Spleen (tissue), 3 donors: ENCODE data around the gene FADS2.

ENCODE experiments used
- POLR2A ChIP-seq, 3 donors: fragments of 450-650 bp; IDR thresholded peaks; one replicate each; pipeline ENCODE4 v1.5.1; 2017; ENCODE audit warnings: antibody characterized with exemption in 3 of 3, mild to moderate bottlenecking in 1 of 3
- POLR2AphosphoS5 ChIP-seq, 3 donors: sonication (generic); formaldehyde crosslinking; IDR thresholded peaks; one replicate each; pipeline ENCODE4 v1.5.1; 2017; ENCODE audit warnings: antibody characterized with exemption in 3 of 3

DNA sequence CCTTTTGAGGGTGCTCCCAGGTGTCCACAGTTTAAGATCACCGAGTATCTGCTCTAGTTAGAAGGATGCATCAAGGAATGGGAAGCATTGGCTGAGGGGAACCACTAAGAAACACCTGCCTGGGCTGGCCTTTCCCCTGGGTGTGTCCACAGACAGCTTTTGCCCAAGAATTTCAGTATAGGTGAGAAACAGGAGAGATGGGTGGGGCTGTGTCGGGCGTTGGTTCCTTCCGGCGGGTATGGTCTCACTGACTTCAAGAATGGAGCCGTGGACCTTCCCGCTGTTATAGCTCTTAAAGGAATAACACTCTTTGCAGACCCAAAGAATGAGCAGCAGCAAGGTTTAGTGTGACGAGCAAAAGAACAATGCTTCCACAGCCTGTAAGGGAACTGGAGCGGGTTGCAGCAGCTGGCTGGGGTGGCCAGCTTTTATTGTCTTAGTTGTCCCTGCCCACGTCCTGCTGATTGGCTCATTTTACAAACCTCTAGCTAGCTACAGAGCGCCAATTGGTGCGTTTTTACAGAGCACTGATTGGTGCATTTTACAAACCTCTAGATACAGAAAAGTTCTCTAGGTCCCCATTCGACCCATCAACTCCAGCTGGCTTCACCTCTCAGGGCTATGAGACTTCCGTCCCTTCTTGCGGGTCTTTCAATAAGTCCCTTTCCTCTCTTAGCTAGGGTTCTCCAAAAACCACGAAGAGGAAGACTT, 13.7 kb upstream of the FADS2 start:
- no peak for TF ChIP-seq POLR2A (IDR thresholded peaks at IDR 0.05)
- TF ChIP-seq POLR2AphosphoS5 (IDR thresholded peaks at IDR 0.05) = no peak
